HG03135 (cell line): Measurements from ENCODE around the gene SLC7A1.

Experiments used
- ATAC-seq: cut with Tn5 transposase; IDR thresholded peaks from one replicate; pipeline ENCODE4 v1.9.1; 2021; ENCODE audit warnings: mild to moderate bottlenecking, moderate library complexity; ENCODE audit not compliant: unreplicated experiment

Gene SLC7A1

GRCh38 chr13:29493796-29494195 is 101.7 kb downstream of the SLC7A1 start:
- no peak for ATAC-seq

GRCh38 chr13:29491248-29491647 is 104.2 kb downstream of the SLC7A1 start:
- no peak for ATAC-seq

- ATAC-seq: no peak
These were observed 105.0 kb downstream of the SLC7A1 start for GRCh38 chr13:29490561-29490885.

- ATAC-seq: no peak
These were observed 105.6 kb downstream of the SLC7A1 start for GRCh38 chr13:29489650-29490560.

GRCh38 chr13:29487466-29488454 is 107.7 kb downstream of the SLC7A1 start:
- ATAC-seq: no peak

- no peak for ATAC-seq
These were observed 108.9 kb downstream of the SLC7A1 start for GRCh38 chr13:29486551-29486950.

GRCh38 chr13:29484796-29485195 is 110.7 kb downstream of the SLC7A1 start:
- ATAC-seq: no peak

- ATAC-seq: no peak
These were observed 111.3 kb downstream of the SLC7A1 start for GRCh38 chr13:29484236-29484635.

GRCh38 chr13:29483623-29484022 is 111.9 kb downstream of the SLC7A1 start:
- ATAC-seq: no peak

- no peak for ATAC-seq
These were observed 112.3 kb downstream of the SLC7A1 start for GRCh38 chr13:29483211-29483610.

- no peak for ATAC-seq
These were observed 113.0 kb downstream of the SLC7A1 start for GRCh38 chr13:29482504-29482903.

- no peak for ATAC-seq
These were observed 113.9 kb downstream of the SLC7A1 start for GRCh38 chr13:29481603-29482002.

- ATAC-seq: no peak
These were observed 114.5 kb downstream of the SLC7A1 start for GRCh38 chr13:29480893-29481525.

GRCh38 chr13:29479716-29480492 is 115.6 kb downstream of the SLC7A1 start:
- ATAC-seq: no peak

- no peak for ATAC-seq
These were observed 119.4 kb downstream of the SLC7A1 start for GRCh38 chr13:29476046-29476445.

GRCh38 chr13:29474991-29475390 is 120.5 kb downstream of the SLC7A1 start:
- ATAC-seq: no peak

- no peak for ATAC-seq
These were observed 122.3 kb downstream of the SLC7A1 start for GRCh38 chr13:29473166-29473565.

GRCh38 chr13:29472332-29472961 is 123.0 kb downstream of the SLC7A1 start:
- ATAC-seq: no peak

- ATAC-seq: no peak
These were observed 123.9 kb downstream of the SLC7A1 start for GRCh38 chr13:29471551-29471950.

GRCh38 chr13:29465741-29466293 is 129.7 kb downstream of the SLC7A1 start:
- ATAC-seq: no peak
